Natural killer cell (primary cell): ENCODE data around the gene CHD5. TPM values are rescaled to one million over a fixed set of nuclear protein-coding genes. Genes with fewer than 3 reads are reported as not detected.
"Not testable (repeated sequence)": the region's sequence is repeated elsewhere in the genome, so short reads cannot be mapped to it uniquely, and the experiment has no call there.

Experiments
- ATAC-seq, 3 donors: fragments of 150-1000 bp in 2 of 3; fragments of 200-7000 bp in 1 of 3; cut with Tn5 transposase; 1 replicate in 1 of 3; 2 replicates in 2 of 3; pipeline ENCODE4 v1.10.0; 2021; ENCODE audit warnings: mild to moderate bottlenecking in 2 of 3, moderate library complexity in 2 of 3
- DNase-seq, 2 donors: peaks; one replicate each; pipeline versions ENCODE4 v3.0.0 to v3.0.0-alpha.2; 2013 to 2021; ENCODE audit warnings: mixed read lengths in 1 of 2
- H3K27ac ChIP-seq: one replicate; pipeline ENCODE4 v1.5.1; 2013; ENCODE audit warnings: mild to moderate bottlenecking, low read length
- H3K27me3 ChIP-seq: one replicate; pipeline ENCODE4 v1.6.1; 2013; ENCODE audit warnings: low read length; ENCODE audit not compliant: control insufficient read depth, insufficient read depth
- H3K36me3 ChIP-seq: one replicate; pipeline ENCODE4 v1.6.1; 2013; ENCODE audit warnings: low read length; ENCODE audit not compliant: control insufficient read depth, insufficient read depth
- H3K4me1 ChIP-seq: one replicate; pipeline ENCODE4 v1.6.1; 2013; ENCODE audit warnings: low read length; ENCODE audit not compliant: control insufficient read depth, insufficient read depth
- H3K4me3 ChIP-seq: one replicate; pipeline ENCODE4 v1.5.1; 2013; ENCODE audit warnings: low read length
- H3K9me3 ChIP-seq: one replicate; pipeline ENCODE4 v1.6.1; 2013; ENCODE audit warnings: low read length; ENCODE audit not compliant: control insufficient read depth, insufficient read depth
- H3K27ac Mint-ChIP-seq, 2 donors: one replicate each; pipeline ENCODE4 v1.8.0; 2022; ENCODE audit warnings: mild to moderate bottlenecking in 2 of 2, mixed read lengths in 2 of 2, moderate library complexity in 1 of 2
- H3K27me3 Mint-ChIP-seq, 2 donors: one replicate each; pipeline ENCODE4 v1.8.0; 2022; ENCODE audit warnings: low read depth in 2 of 2, mixed read lengths in 2 of 2
- H3K36me3 Mint-ChIP-seq: one replicate; pipeline ENCODE4 v1.8.0; 2022; ENCODE audit warnings: mixed read lengths
- H3K4me1 Mint-ChIP-seq, 2 donors: one replicate each; pipeline ENCODE4 v1.8.0; 2022; ENCODE audit warnings: mixed read lengths in 2 of 2
- H3K4me3 Mint-ChIP-seq: one replicate; pipeline ENCODE4 v1.8.0; 2022; ENCODE audit warnings: mild to moderate bottlenecking, moderate library complexity, mixed read lengths
- H3K9me3 Mint-ChIP-seq, 2 donors: one replicate each; pipeline ENCODE4 v1.8.0; 2022; ENCODE audit warnings: mixed read lengths in 2 of 2
- CTCF ChIP-seq: fragments of 200-600 bp; IDR thresholded peaks from one replicate; pipeline ENCODE4 v1.8.0; 2022; ENCODE audit warnings: antibody characterized with exemption
- WGBS: methylation state at CpG from one replicate; pipeline ENCODE4 v1.1.7; 2013; ENCODE audit warnings: missing lambda C conversion rate; ENCODE audit not compliant: insufficient coverage; 5-methylcytosine and 5-hydroxymethylcytosine counted together
- intact Hi-C: fragments of 100-400 bp; cut with micrococcal nuclease; formaldehyde crosslinking; loops from one replicate; pipeline ENCODE4 v1.14.2; 2022
- total RNA-seq, 4 donors: library from RNA; stranded (reverse); fragments of 120-200 nt in 1 of 4; gene quantifications; one replicate each; pipeline versions ENCODE4 v1.2.3 to v1.2.4, GENCODE V29; 2013 to 2022

CHD5 gene
- total RNA-seq, 3 donors from 2014 or later (not counting 1 experiment from before 2014, with no cell fraction given) = 0.34 to 1.2 (median 0.73) TPM

GRCh38 chr1:6065093-6065858, 114.8 kb downstream of the CHD5 start:
- no peaks in the 10 kb centered on the region for H3K27me3 ChIP-seq
- DNase-seq = no peak
- WGBS = 99% methylated on average over 27 of the region's 28 CpGs
- Mint-ChIP-seq H3K4me1 (peaks cover 33 to 42% of the 10 kb centered on the region in 2 donors), H3K27ac (no peak overlapping the region), H3K27me3 (no peaks in the 10 kb centered on the region), H3K4me3 (no peak overlapping the region), H3K36me3 (no peaks in the 10 kb centered on the region), H3K9me3 (no peaks in the 10 kb centered on the region)
- H3K9me3 ChIP-seq = no peaks in the 10 kb centered on the region
- no peaks in the 10 kb centered on the region for H3K4me1 ChIP-seq
- H3K27ac ChIP-seq = no peak overlapping the region
- H3K4me3 ChIP-seq = no peak overlapping the region
- no peak for TF ChIP-seq CTCF
- peaks cover 36% of the 10 kb centered on the region for H3K36me3 ChIP-seq
- intact Hi-C loops = no loop called here
- ATAC-seq = no peak

- H3K4me3 ChIP-seq, H3K27me3 Mint-ChIP-seq, intact Hi-C loops, H3K9me3 Mint-ChIP-seq, DNase-seq, H3K27me3 ChIP-seq, H3K9me3 ChIP-seq, ATAC-seq, H3K4me1 ChIP-seq, H3K27ac ChIP-seq, H3K36me3 Mint-ChIP-seq, H3K4me3 Mint-ChIP-seq: not testable (repeated sequence)
- Mint-ChIP-seq H3K4me1 (peaks cover 40 to 44% of the 10 kb centered on the region in 2 donors), H3K27ac (peak overlapping the region; percentile 21 to 67)
- 98% methylated on average over 7 of the region's 7 CpGs for WGBS
- peaks cover 38% of the 10 kb centered on the region for H3K36me3 ChIP-seq
Measured at GRCh38 chr1:6063532-6064053, 116.5 kb downstream of the CHD5 start.

GRCh38 chr1:6062670-6063069, 117.5 kb downstream of the CHD5 start:
- H3K36me3 Mint-ChIP-seq = no peaks in the 10 kb centered on the region
- no peak for ATAC-seq
- H3K4me3 ChIP-seq = no peak overlapping the region
- peaks cover 40 to 43% of the 10 kb centered on the region in 2 donors for H3K4me1 Mint-ChIP-seq
- H3K9me3 ChIP-seq = no peaks in the 10 kb centered on the region
- no peak overlapping the region for H3K4me3 Mint-ChIP-seq
- H3K27ac ChIP-seq = no peak overlapping the region
- TF ChIP-seq CTCF = no peak
- DNase-seq = no peak
- no peak overlapping the region for H3K27ac Mint-ChIP-seq
- H3K9me3 Mint-ChIP-seq = no peaks in the 10 kb centered on the region
- peaks cover 6% of the 10 kb centered on the region for H3K4me1 ChIP-seq
- peaks cover 34% of the 10 kb centered on the region for H3K36me3 ChIP-seq
- H3K27me3 Mint-ChIP-seq = no peaks in the 10 kb centered on the region
- no peaks in the 10 kb centered on the region for H3K27me3 ChIP-seq
- intact Hi-C loops = no loop called here
- 96% methylated on average over 6 of the region's 6 CpGs for WGBS

GRCh38 chr1:6059866-6060265, 120.3 kb downstream of the CHD5 start:
- intact Hi-C loops = no loop called here
- Histone ChIP-seq H3K27me3 (no peaks in the 10 kb centered on the region), H3K27ac (no peak overlapping the region), H3K4me1 (peaks cover 23% of the 10 kb centered on the region), H3K4me3 (no peak overlapping the region), H3K9me3 (no peaks in the 10 kb centered on the region), H3K36me3 (peaks cover 24% of the 10 kb centered on the region)
- WGBS = 98% methylated on average over 9 of the region's 9 CpGs
- Mint-ChIP-seq H3K4me3 (no peak overlapping the region), H3K9me3 (no peaks in the 10 kb centered on the region), H3K27me3 (no peaks in the 10 kb centered on the region), H3K27ac (peak overlapping the region; percentile 57 to 66), H3K4me1 (peaks cover 37 to 43% of the 10 kb centered on the region in 2 donors), H3K36me3 (no peaks in the 10 kb centered on the region)
- DNase-seq (no peak), ATAC-seq (no peak)
- no peak for TF ChIP-seq CTCF
